ENCODE measurements around the gene MAST4. TPM values are rescaled to one million over a fixed set of nuclear protein-coding genes. Genes with fewer than 3 reads are reported as not detected.

MAST4 gene
- total and polyA plus RNA-seq, 7 experiments from 2014 or later, result 11.3 to 39.0 (median 28.3) TPM

GRCh38 chr5:67194166-67194565 lies 598.0 kb downstream of the MAST4 start:
- Histone ChIP-seq H3K4me3 (ENCODE audit: low read length) (no peak overlapping the region), H3K9me3 (ENCODE audit: control insufficient read depth in 2 of 3, low read length in 3 of 3) (peaks cover 0 to 4% (median 0%) of the 10 kb centered on the region in 3 experiments), H3K27me3 (ENCODE audit: control insufficient read depth in 2 of 2, insufficient read depth in 2 of 2, low read length in 2 of 2) (no peaks in the 10 kb centered on the region), H3K36me3 (ENCODE audit: control insufficient read depth in 2 of 3, insufficient read depth in 3 of 3, low read length in 3 of 3) (no peaks in the 10 kb centered on the region), H3K27ac (ENCODE audit: low read depth, low read length) (no peak overlapping the region), H3K4me1 (ENCODE audit: control insufficient read depth in 2 of 2, insufficient read depth in 2 of 2, low read length in 2 of 2) (peaks cover 0 to 3% of the 10 kb centered on the region in 2 donors)
- Mint-ChIP-seq H3K27ac (peak overlapping the region in 2 of 9 donors; percentile 0 to 21), H3K4me1 (peaks cover 27 to 78% (median 59%) of the 10 kb centered on the region in 7 donors), H3K36me3 (peaks cover 0 to 58% (median 6%) of the 10 kb centered on the region in 5 donors), H3K9me3 (peaks cover 0 to 27% (median 9%) of the 10 kb centered on the region in 11 donors), H3K27me3 (no peaks in the 10 kb centered on the region), H3K4me3 (peak overlapping the region in 1 of 10 donors; percentile 50)
- ChIA-PET CTCF (no interaction called here), POLR2A (interaction anchor here (1.4 kb wide), 1 partner anchor 11 kb away, joined by 3 read pairs; no protein-coding TSS in a partner anchor)
- intact Hi-C loops (cut with micrococcal nuclease), result no loop called here
- no peak for DNase-seq
- peak; percentile 75 for ATAC-seq

DNA sequence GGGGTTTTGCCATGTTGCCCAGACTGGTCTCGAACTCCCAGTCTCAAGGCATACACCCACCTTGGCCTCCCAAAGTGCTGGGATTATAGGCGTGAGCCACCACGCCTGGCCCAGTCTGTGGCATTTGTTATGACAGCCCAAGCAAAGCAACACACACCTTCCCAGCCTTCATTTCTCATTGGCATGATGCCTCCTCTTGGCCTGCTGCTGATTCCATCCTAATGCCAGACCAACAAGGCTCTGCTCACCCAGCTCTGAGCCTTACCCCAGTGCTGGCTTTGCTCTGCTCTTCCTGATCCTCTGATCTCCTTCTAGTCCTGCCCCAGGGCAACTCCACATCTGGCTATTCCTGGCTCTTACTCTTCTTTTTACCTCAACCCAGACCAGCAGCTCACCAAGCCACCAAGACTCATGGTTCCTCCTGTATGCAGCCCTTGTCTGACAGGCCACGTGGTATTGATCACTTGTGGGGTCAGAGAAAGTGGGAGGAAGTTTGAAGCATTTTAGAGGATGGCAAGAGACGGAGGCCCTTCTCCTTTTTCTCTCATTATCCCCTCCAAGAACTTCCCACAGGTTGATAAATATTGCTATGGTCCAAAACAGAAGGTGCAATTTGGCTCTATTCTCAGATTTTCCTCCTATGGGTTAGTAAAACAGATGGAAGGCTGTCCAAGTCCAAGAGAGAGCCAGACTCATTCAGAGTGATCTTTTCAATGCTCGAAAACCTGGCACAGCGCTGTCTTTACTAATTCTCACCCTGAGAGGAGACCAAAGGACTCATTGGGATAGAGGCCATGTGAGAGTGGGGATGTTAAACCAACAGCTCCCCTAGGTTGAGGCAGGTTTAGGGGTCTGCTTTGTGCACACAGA lies 599.4 kb downstream of the MAST4 start:
- Mint-ChIP-seq H3K27me3 (no peaks in the 10 kb centered on the region), H3K36me3 (peaks cover 5 to 59% (median 7%) of the 10 kb centered on the region in 5 donors), H3K4me3 (peak overlapping the region in 1 of 10 donors; percentile 34), H3K4me1 (peaks cover 32 to 75% (median 58%) of the 10 kb centered on the region in 7 donors), H3K9me3 (peaks cover 0 to 28% (median 12%) of the 10 kb centered on the region in 11 donors), H3K27ac (peak overlapping the region in 2 of 9 donors; percentile 31 to 56)
- intact Hi-C loops (cut with micrococcal nuclease), result loop anchor here in 1 of 2 donors (1.0 kb wide), 1 partner anchor 8 kb away; no protein-coding TSS in a partner anchor
- DNase-seq, result no peak
- CTCF ChIA-PET, result no interaction called here
- POLR2A ChIA-PET, result interaction anchor here (0.8 to 1.4 kb wide), 5 partner anchors 10 to 29 kb away, joined by 3 to 4 read pairs (median 3); no protein-coding TSS in a partner anchor
- Histone ChIP-seq H3K9me3 (ENCODE audit: control insufficient read depth in 2 of 3, low read length in 3 of 3) (peaks cover 0 to 5% (median 0%) of the 10 kb centered on the region in 3 experiments), H3K4me3 (ENCODE audit: low read length) (no peak overlapping the region), H3K36me3 (ENCODE audit: control insufficient read depth in 2 of 3, insufficient read depth in 3 of 3, low read length in 3 of 3) (no peaks in the 10 kb centered on the region), H3K27me3 (ENCODE audit: control insufficient read depth in 2 of 2, insufficient read depth in 2 of 2, low read length in 2 of 2) (no peaks in the 10 kb centered on the region), H3K4me1 (ENCODE audit: control insufficient read depth in 2 of 2, insufficient read depth in 2 of 2, low read length in 2 of 2) (peaks cover 0 to 6% of the 10 kb centered on the region in 2 donors), H3K27ac (ENCODE audit: low read depth, low read length) (no peak overlapping the region)
- ATAC-seq, result no peak

- peaks cover 0 to 33% (median 15%) of the 10 kb centered on the region in 11 donors for H3K9me3 Mint-ChIP-seq
- peak within 1 kb of the TSS in 1 of 10 donors; percentile 34 for H3K4me3 Mint-ChIP-seq
- H3K36me3 Mint-ChIP-seq, result peaks cover 8 to 62% (median 11%) of the 10 kb centered on the region in 5 donors
- Histone ChIP-seq H3K4me1 (ENCODE audit: control insufficient read depth in 2 of 2, insufficient read depth in 2 of 2, low read length in 2 of 2) (peaks cover 6 to 8% of the 10 kb centered on the region in 2 donors), H3K9me3 (ENCODE audit: control insufficient read depth in 2 of 3, low read length in 3 of 3) (peaks cover 0 to 5% (median 4%) of the 10 kb centered on the region in 3 experiments), H3K4me3 (ENCODE audit: low read length) (no peak within 1 kb of the TSS), H3K36me3 (ENCODE audit: control insufficient read depth in 2 of 3, insufficient read depth in 3 of 3, low read length in 3 of 3) (no peaks in the 10 kb centered on the region), H3K27me3 (ENCODE audit: control insufficient read depth in 2 of 2, insufficient read depth in 2 of 2, low read length in 2 of 2) (no peaks in the 10 kb centered on the region), H3K27ac (ENCODE audit: low read depth, low read length) (no peak within 1 kb of the TSS)
- no peak for ATAC-seq
- no peaks in the 10 kb centered on the region for H3K27me3 Mint-ChIP-seq
- CTCF ChIA-PET, result interaction anchor here (16.2 kb wide), 1 partner anchor 34 kb away, joined by 370 read pairs; no protein-coding TSS in a partner anchor
- no peak for DNase-seq
- H3K4me1 Mint-ChIP-seq, result peaks cover 36 to 79% (median 62%) of the 10 kb centered on the region in 7 donors
- intact Hi-C loops (cut with micrococcal nuclease), result loop anchor here in 1 of 2 donors (1.0 kb wide), 1 partner anchor 9 kb away; no protein-coding TSS in a partner anchor
- H3K27ac Mint-ChIP-seq, result peak within 1 kb of the TSS in 4 of 9 donors; percentile 31 to 81 (median 52)
- POLR2A ChIA-PET, result interaction anchor here (1.0 kb wide), 3 partner anchors 9 to 30 kb away, joined by 3 to 4 read pairs (median 3); no protein-coding TSS in a partner anchor
These were observed 600.4 kb downstream of the MAST4 start, which contains the start of gene CD180 for GRCh38 chr5:67196537-67197059. Gene CD180, minus strand, starts transcription at chr5:67196799. Its CDS starts 158 bp downstream, at chr5:67196641.

GRCh38 chr5:67197536-67197935 lies 601.3 kb downstream of the MAST4 start:
- Histone ChIP-seq H3K4me3 (ENCODE audit: low read length) (no peak overlapping the region), H3K27ac (ENCODE audit: low read depth, low read length) (no peak overlapping the region), H3K36me3 (ENCODE audit: control insufficient read depth in 2 of 3, insufficient read depth in 3 of 3, low read length in 3 of 3) (no peaks in the 10 kb centered on the region), H3K4me1 (ENCODE audit: control insufficient read depth in 2 of 2, insufficient read depth in 2 of 2, low read length in 2 of 2) (peaks cover 6 to 18% of the 10 kb centered on the region in 2 donors), H3K9me3 (ENCODE audit: control insufficient read depth in 2 of 3, low read length in 3 of 3) (peaks cover 0 to 5% (median 4%) of the 10 kb centered on the region in 3 experiments), H3K27me3 (ENCODE audit: control insufficient read depth in 2 of 2, insufficient read depth in 2 of 2, low read length in 2 of 2) (no peaks in the 10 kb centered on the region)
- H3K9me3 Mint-ChIP-seq, result peaks cover 0 to 33% (median 15%) of the 10 kb centered on the region in 11 donors
- DNase-seq (no peak), ATAC-seq (no peak)
- H3K27ac Mint-ChIP-seq, result peak overlapping the region in 1 of 9 donors; percentile 47
- peak overlapping the region in 1 of 10 donors; percentile 21 for H3K4me3 Mint-ChIP-seq
- POLR2A ChIA-PET, result interaction anchor here (1.0 kb wide), 2 partner anchors 22 to 31 kb away, joined by 4 to 5 read pairs; no protein-coding TSS in a partner anchor
- no peaks in the 10 kb centered on the region for H3K27me3 Mint-ChIP-seq
- peaks cover 32 to 81% (median 72%) of the 10 kb centered on the region in 7 donors for H3K4me1 Mint-ChIP-seq
- intact Hi-C loops (cut with micrococcal nuclease), result no loop called here
- H3K36me3 Mint-ChIP-seq, result peaks cover 5 to 62% (median 10%) of the 10 kb centered on the region in 5 donors
- CTCF ChIA-PET, result interaction anchor here (16.2 kb wide), 1 partner anchor 35 kb away, joined by 370 read pairs; no protein-coding TSS in a partner anchor

GRCh38 chr5:67198917-67199316 lies 602.7 kb downstream of the MAST4 start:
- Histone ChIP-seq H3K27ac (ENCODE audit: low read depth, low read length) (no peak overlapping the region), H3K27me3 (ENCODE audit: control insufficient read depth in 2 of 2, insufficient read depth in 2 of 2, low read length in 2 of 2) (no peaks in the 10 kb centered on the region), H3K9me3 (ENCODE audit: control insufficient read depth in 2 of 3, low read length in 3 of 3) (peaks cover 0 to 5% (median 4%) of the 10 kb centered on the region in 3 experiments), H3K36me3 (ENCODE audit: control insufficient read depth in 2 of 3, insufficient read depth in 3 of 3, low read length in 3 of 3) (no peaks in the 10 kb centered on the region), H3K4me3 (ENCODE audit: low read length) (no peak overlapping the region), H3K4me1 (ENCODE audit: control insufficient read depth in 2 of 2, insufficient read depth in 2 of 2, low read length in 2 of 2) (peaks cover 7 to 30% of the 10 kb centered on the region in 2 donors)
- DNase-seq (no peak), ATAC-seq (no peak)
- ChIA-PET POLR2A (interaction anchor here (13.7 kb wide), 1 partner anchor 35 kb away, joined by 348 read pairs; no protein-coding TSS in a partner anchor), CTCF (interaction anchor here (16.2 kb wide), 1 partner anchor 36 kb away, joined by 370 read pairs; no protein-coding TSS in a partner anchor)
- Mint-ChIP-seq H3K36me3 (peaks cover 5 to 57% (median 10%) of the 10 kb centered on the region in 5 donors), H3K4me1 (peaks cover 33 to 86% (median 77%) of the 10 kb centered on the region in 7 donors), H3K4me3 (peak overlapping the region in 2 of 10 donors; percentile 14 to 25), H3K27ac (peak overlapping the region in 2 of 9 donors; percentile 52 to 62), H3K9me3 (peaks cover 2 to 33% (median 15%) of the 10 kb centered on the region in 11 donors), H3K27me3 (no peaks in the 10 kb centered on the region)
- intact Hi-C loops (cut with micrococcal nuclease), result no loop called here
